Measurements from ENCODE around the gene PPM1E.

DNA sequence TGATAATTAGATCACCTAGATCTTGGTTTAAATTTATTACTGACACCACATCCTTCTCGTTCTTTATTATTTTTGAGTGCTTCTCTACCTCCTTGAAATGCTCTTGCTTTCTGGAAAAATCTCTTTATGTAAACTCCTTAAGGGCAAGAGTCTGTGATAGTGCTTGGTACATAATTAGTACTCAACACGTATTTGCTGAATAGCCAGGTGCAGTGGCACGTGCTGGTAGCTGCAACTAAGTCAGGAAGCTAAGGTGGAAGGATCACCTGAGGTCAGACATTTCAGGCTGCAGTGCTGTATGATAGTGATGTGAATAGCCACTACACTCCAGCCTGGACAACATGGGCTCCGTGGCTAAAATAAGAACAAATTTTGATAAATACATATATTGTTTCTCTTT, 63.0 kb downstream of the PPM1E start:
- TF ChIP-seq FOXK2 (IDR thresholded peaks at IDR 0.05) (no peak), SUZ12 (IDR thresholded peaks at IDR 0.05) (no peak), CTBP1 (IDR thresholded peaks at IDR 0.05; ENCODE audit: borderline replicate concordance) (no peak), TARDBP (IDR thresholded peaks at IDR 0.05) (no peak), SP1 (IDR thresholded peaks at IDR 0.05) (no peak), NFRKB (IDR thresholded peaks at IDR 0.05) (no peak), BHLHE40 (IDR thresholded peaks at IDR 0.05; ENCODE audit: borderline replicate concordance) (no peak), HDGF (IDR thresholded peaks at IDR 0.05; ENCODE audit: borderline replicate concordance) (no peak), FOXM1 (IDR thresholded peaks at IDR 0.05; ENCODE audit: borderline replicate concordance) (no peak), ARNT (IDR thresholded peaks at IDR 0.05) (no peak), FOXA1 (IDR thresholded peaks at IDR 0.05) (no peak)
